Thoracic aorta (tissue), 2 donors: ENCODE results near the gene C17orf107. TPM values are rescaled to one million over a fixed set of nuclear protein-coding genes. Genes with fewer than 3 reads are reported as not detected.

Experiments used
- ATAC-seq: fragments of 150-250 bp; one replicate; pipeline ENCODE4 v1.8.0; 2017; ENCODE audit warnings: low read depth; ENCODE audit not compliant: insufficient number of reproducible peaks, low FRiP score
- DNase-seq: peaks from one replicate; pipeline ENCODE4 v3.0.0-alpha.2; 2020; ENCODE audit warnings: low spot score
- H3K27ac ChIP-seq, 2 donors: fragments of 200-600 bp; sonication (generic); 1 replicate in 1 of 2; 2 replicates in 1 of 2; pipeline ENCODE4 v1.5.1; 2016; ENCODE audit warnings: mild to moderate bottlenecking in 2 of 2, moderate library complexity in 2 of 2
- H3K27me3 ChIP-seq: fragments of 200-600 bp; sonication (generic); replicated peaks from 2 replicates; pipeline ENCODE4 v1.6.0; 2016; ENCODE audit warnings: mild to moderate bottlenecking; ENCODE audit not compliant: insufficient read depth
- H3K36me3 ChIP-seq: fragments of 200-600 bp; sonication (generic); one replicate; pipeline ENCODE4 v1.5.1; 2016
- H3K4me1 ChIP-seq, 2 donors: fragments of 200-600 bp; sonication (generic); 1 replicate in 1 of 2; 2 replicates in 1 of 2; pipeline versions ENCODE4 v1.5.1 to v1.6.0; 2016; ENCODE audit warnings: low read depth in 2 of 2, mild to moderate bottlenecking in 1 of 2; ENCODE audit not compliant: control insufficient read depth in 1 of 2
- H3K4me3 ChIP-seq: fragments of 200-600 bp; sonication (generic); 2 replicates; pipeline ENCODE4 v1.5.1; 2016; ENCODE audit warnings: mild to moderate bottlenecking
- H3K9me3 ChIP-seq: fragments of 200-600 bp; sonication (generic); 2 replicates; pipeline ENCODE4 v1.5.1; 2016
- total RNA-seq, 2 donors: library from RNA; depleted of rRNA; stranded (reverse); fragments of >200 nt; gene quantifications; one replicate each; pipeline versions ENCODE4 v1.1.0 to v1.2.3, GENCODE V29; 2016
- TF ChIP-seq, protein P1 (sequence below): fragments of 200-600 bp; sonication (generic); IDR thresholded peaks from one replicate; pipeline ENCODE4 v1.5.1; 2019; ENCODE audit warnings: antibody characterized with exemption

Gene C17orf107
- total RNA-seq, 2 donors from 2014 or later = 1.9 to 5.6 TPM

- H3K27me3 ChIP-seq = no peaks in the 10 kb centered on the region
- TF ChIP-seq, protein P1, sequence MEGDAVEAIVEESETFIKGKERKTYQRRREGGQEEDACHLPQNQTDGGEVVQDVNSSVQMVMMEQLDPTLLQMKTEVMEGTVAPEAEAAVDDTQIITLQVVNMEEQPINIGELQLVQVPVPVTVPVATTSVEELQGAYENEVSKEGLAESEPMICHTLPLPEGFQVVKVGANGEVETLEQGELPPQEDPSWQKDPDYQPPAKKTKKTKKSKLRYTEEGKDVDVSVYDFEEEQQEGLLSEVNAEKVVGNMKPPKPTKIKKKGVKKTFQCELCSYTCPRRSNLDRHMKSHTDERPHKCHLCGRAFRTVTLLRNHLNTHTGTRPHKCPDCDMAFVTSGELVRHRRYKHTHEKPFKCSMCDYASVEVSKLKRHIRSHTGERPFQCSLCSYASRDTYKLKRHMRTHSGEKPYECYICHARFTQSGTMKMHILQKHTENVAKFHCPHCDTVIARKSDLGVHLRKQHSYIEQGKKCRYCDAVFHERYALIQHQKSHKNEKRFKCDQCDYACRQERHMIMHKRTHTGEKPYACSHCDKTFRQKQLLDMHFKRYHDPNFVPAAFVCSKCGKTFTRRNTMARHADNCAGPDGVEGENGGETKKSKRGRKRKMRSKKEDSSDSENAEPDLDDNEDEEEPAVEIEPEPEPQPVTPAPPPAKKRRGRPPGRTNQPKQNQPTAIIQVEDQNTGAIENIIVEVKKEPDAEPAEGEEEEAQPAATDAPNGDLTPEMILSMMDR = no peak
- peak overlapping the region; percentile 76 to 95 for H3K27ac ChIP-seq
- peaks cover 21 to 54% of the 10 kb centered on the region in 2 donors for H3K4me1 ChIP-seq
- H3K36me3 ChIP-seq = peaks cover 22% of the 10 kb centered on the region
- H3K9me3 ChIP-seq = no peaks in the 10 kb centered on the region
- ATAC-seq = no peak
- peak overlapping the region; percentile 92 for H3K4me3 ChIP-seq
- no peak for DNase-seq
Measured at GRCh38 chr17:4939546-4939795, 40.1 kb downstream of the C17orf107 start.

DNA sequence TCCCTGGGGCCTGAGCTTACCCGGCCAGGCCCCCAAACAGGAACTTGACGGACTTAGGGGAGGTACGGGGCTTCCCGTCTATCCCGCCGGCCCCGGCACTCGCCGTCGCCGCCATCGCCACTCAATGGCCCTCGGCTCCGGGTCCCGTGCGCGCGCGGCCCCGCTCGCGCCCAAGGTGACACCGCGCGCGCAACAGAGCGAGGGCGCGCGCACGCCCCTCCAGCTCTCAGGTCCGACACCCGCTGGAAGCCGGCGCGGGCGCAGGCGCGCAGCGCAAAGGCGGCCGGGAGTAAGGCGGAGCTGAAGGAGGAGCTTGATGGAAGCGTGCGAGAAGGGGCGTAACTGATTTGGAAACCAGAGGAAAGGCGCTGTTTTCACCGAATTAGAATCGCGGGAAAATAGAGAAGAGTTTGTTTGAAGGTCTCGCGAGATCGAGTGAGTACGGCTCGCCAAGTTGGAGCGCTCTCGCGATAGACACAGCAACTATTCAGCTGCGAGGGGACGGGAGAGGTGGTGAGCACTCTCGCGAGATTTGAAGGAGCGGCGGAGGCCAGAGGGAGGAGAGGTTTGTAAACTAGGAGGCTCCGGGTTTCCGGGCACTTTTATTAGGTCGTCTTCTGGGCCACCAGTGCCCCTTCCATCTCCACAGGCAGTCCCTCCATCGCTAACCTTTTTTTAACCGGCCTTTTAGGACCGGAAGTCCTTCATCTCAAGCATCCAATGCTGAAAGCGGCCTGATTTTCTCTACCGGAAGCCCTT, 40.6 kb downstream of the C17orf107 start, which contains the start of the genes RNF167 and SLC25A11:
RNF167 (plus strand) TSS at position 473 of the 759 bp plus-strand sequence. CDS start 642 bp downstream, outside the sequence.
SLC25A11 (minus strand) TSS at position 251 of the 759 bp plus-strand sequence; CDS start at position 115, 136 bp downstream.
- DNase-seq (peak; percentile 88), ATAC-seq (peak; percentile 95)
- peaks cover 22% of the 10 kb centered on the region for H3K36me3 ChIP-seq
- peak within 1 kb of the TSS; percentile 92 for H3K4me3 ChIP-seq
- H3K27ac ChIP-seq = peak within 1 kb of the TSS; percentile 76 to 95
- TF ChIP-seq, protein P1 = peak; percentile 16
- no peaks in the 10 kb centered on the region for H3K27me3 ChIP-seq
- H3K4me1 ChIP-seq = peaks cover 26 to 56% of the 10 kb centered on the region in 2 donors
- no peaks in the 10 kb centered on the region for H3K9me3 ChIP-seq

DNA sequence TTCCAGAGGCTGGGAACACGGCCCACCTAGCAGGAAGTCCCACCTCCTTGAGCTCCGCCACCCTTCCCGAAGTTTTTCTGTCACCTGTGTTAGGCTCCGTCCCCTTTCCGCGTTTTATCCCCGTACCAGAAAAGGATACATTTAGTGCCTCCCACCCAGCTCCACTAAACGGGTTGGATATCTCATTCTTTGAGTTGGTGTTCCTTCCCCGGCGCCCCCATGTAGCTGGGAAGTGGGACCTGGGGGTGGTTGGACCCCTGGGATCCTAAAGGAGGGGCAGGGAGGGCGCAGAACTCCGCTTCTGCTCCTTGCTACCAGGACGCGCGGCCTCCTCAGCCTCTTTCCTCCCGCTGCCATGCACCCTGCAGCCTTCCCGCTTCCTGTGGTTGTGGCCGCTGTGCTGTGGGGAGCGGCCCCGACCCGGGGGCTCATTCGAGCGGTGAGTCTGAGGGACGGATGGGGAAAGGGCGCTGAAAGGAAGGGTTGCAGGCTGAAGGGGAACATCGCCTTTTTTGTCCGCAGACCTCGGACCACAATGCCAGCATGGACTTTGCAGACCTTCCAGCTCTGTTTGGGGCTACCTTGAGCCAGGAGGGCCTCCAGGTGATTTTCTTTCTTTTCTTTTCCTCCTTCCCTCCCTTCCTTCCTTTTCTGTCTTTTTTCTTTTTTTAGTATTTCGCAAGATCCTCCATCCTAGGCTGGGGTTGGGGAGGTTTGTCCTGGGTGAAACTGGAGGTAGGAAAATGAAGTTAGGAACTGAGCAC, 41.4 kb downstream of the C17orf107 start:
- peaks cover 25% of the 10 kb centered on the region for H3K36me3 ChIP-seq
- H3K4me1 ChIP-seq = peaks cover 34 to 64% of the 10 kb centered on the region in 2 donors

GRCh38 chr17:4941319-4941610, 41.9 kb downstream of the C17orf107 start:
- Histone ChIP-seq H3K4me1 (peaks cover 38 to 69% of the 10 kb centered on the region in 2 donors), H3K36me3 (peaks cover 24% of the 10 kb centered on the region), H3K9me3 (no peaks in the 10 kb centered on the region), H3K4me3 (peak overlapping the region; percentile 92), H3K27me3 (no peaks in the 10 kb centered on the region), H3K27ac (peak overlapping the region; percentile 76 to 95)
- ATAC-seq (no peak), DNase-seq (no peak)
- TF ChIP-seq, protein P1 = no peak

More for the DNA sequence above, 41.4 kb downstream of the C17orf107 start:
- Histone ChIP-seq H3K27ac (peak overlapping the region; percentile 76 to 95), H3K4me3 (peak overlapping the region; percentile 92), H3K27me3 (no peaks in the 10 kb centered on the region), H3K9me3 (no peaks in the 10 kb centered on the region)
- TF ChIP-seq, protein P1 = no peak
- DNase-seq = no peak
- ATAC-seq = no peak

DNA sequence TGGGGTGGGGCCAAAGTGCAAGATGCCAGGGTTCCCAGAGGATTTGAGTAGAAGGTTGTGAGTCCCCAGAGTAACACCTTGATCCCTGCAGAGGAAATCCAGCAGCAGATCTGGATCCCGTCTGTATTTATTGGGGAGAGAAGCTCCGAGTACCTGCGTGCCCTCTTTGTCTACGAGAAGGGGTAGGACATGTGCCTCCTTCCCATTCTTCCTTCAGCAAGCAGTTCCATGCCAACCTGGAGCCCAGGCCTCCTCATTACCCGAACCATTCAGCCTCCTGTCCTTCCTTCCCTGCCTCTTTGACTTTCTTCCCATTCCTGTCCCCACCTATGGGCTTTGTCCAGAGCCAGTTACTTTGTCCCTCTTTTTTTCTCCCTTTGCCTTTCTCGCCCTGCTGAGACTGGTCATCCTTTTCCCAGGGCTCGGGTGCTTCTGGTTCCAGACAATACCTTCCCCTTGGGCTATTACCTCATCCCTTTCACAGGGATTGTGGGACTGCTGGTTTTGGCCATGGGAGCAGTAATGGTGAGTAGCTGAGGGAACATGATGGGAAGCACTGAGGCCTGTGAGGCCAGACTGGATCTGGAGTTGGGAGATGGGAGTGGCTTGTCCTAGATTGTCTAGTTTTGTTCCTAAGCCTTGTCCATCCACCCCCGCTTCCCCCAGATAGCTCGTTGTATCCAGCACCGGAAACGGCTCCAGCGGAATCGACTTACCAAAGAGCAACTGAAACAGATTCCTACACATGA, 43.6 kb downstream of the C17orf107 start:
- TF ChIP-seq, protein P1 = no peak
- Histone ChIP-seq H3K4me1 (peaks cover 39 to 73% of the 10 kb centered on the region in 2 donors), H3K4me3 (no peak overlapping the region), H3K36me3 (peaks cover 7% of the 10 kb centered on the region), H3K27ac (peak overlapping the region in 1 of 2 donors; percentile 50), H3K9me3 (no peaks in the 10 kb centered on the region), H3K27me3 (no peaks in the 10 kb centered on the region)
- DNase-seq = no peak
- no peak for ATAC-seq
